ENCODE data around the gene ZKSCAN5. TPM values are rescaled to one million over a fixed set of nuclear protein-coding genes. Genes with fewer than 3 reads are reported as not detected.

ZKSCAN5 gene
- total and polyA plus RNA-seq, 2 donors (not counting 1 experiment from before 2014, with no cell fraction given) = 3.1 to 10.9 TPM

GRCh38 chr7:99535667-99536066 lies 31.2 kb downstream of the ZKSCAN5 start:
- no peaks in the 10 kb centered on the region for H3K27me3 ChIP-seq (replicated peaks in 1 of 4; ENCODE audit: control extremely low read depth in 1 of 4, control insufficient read depth in 3 of 4, insufficient read depth in 4 of 4, low read length in 3 of 4)
- peaks cover 5 to 60% (median 36%) of the 10 kb centered on the region in 3 donors for H3K9me3 ChIP-seq (ENCODE audit: control extremely low read depth in 1 of 3, control insufficient read depth in 2 of 3, insufficient read depth in 1 of 3, low read length in 2 of 3)
- H3K27me3 Mint-ChIP-seq = no peaks in the 10 kb centered on the region
- no peak overlapping the region for H3K27ac Mint-ChIP-seq
- no peak overlapping the region for H3K4me3 ChIP-seq (ENCODE audit: control extremely low read depth in 1 of 5, extremely low read depth in 1 of 5, insufficient read depth in 1 of 5, low read depth in 2 of 5, low read length in 4 of 5)
- no peak overlapping the region for H3K4me2 ChIP-seq (replicated peaks; ENCODE audit: low read depth, low read length, poor library complexity, severe bottlenecking)
- H3K79me2 ChIP-seq (ENCODE audit: control insufficient read depth, insufficient read depth, low read length) = no peaks in the 10 kb centered on the region
- no peaks in the 10 kb centered on the region for H3K4me1 Mint-ChIP-seq
- H3K27ac ChIP-seq (ENCODE audit: low read length in 2 of 2) = no peak overlapping the region
- no peak overlapping the region for H3K4me3 Mint-ChIP-seq
- H4K20me1 ChIP-seq (ENCODE audit: control insufficient read depth, insufficient read depth, low read length, poor library complexity, severe bottlenecking) = no peaks in the 10 kb centered on the region
- H3K4me1 ChIP-seq (ENCODE audit: control insufficient read depth in 2 of 2, insufficient read depth in 2 of 2, low read length in 2 of 2) = no peaks in the 10 kb centered on the region
- peaks cover 8% of the 10 kb centered on the region for H3K9me3 Mint-ChIP-seq (ENCODE audit: insufficient read depth)
- H3K36me3 ChIP-seq (replicated peaks in 1 of 2; ENCODE audit: control extremely low read depth in 1 of 2, control insufficient read depth in 1 of 2, extremely low read depth in 1 of 2, insufficient read depth in 2 of 2, low read length in 1 of 2) = peaks cover 4 to 16% of the 10 kb centered on the region in 2 experiments
- TF ChIP-seq EZH2 (IDR thresholded peaks at IDR 0.05; ENCODE audit: borderline replicate concordance, insufficient read depth, low read depth, low read length, poor library complexity, severe bottlenecking) (no peak), CTCF (IDR thresholded peaks at IDR 0.05) (no peak)
- ChIA-PET POLR2A (interaction anchor here (0.6 kb wide), 1 partner anchor 47 kb away, joined by 3 read pairs; no protein-coding TSS in a partner anchor), CTCF (no interaction called here)
- no peak overlapping the region for H2AFZ ChIP-seq (ENCODE audit: insufficient read depth, low read depth, low read length, poor library complexity, severe bottlenecking)
- intact Hi-C loops (cut with micrococcal nuclease) = no loop called here
- ATAC-seq (ENCODE audit: low read depth) (no peak), DNase-seq (no peak)
- no peak overlapping the region for H3K9ac ChIP-seq (ENCODE audit: low read length)
- no CpG with 5 or more reads among the region's 2 CpGs for WGBS (ENCODE audit: insufficient coverage)

DNA sequence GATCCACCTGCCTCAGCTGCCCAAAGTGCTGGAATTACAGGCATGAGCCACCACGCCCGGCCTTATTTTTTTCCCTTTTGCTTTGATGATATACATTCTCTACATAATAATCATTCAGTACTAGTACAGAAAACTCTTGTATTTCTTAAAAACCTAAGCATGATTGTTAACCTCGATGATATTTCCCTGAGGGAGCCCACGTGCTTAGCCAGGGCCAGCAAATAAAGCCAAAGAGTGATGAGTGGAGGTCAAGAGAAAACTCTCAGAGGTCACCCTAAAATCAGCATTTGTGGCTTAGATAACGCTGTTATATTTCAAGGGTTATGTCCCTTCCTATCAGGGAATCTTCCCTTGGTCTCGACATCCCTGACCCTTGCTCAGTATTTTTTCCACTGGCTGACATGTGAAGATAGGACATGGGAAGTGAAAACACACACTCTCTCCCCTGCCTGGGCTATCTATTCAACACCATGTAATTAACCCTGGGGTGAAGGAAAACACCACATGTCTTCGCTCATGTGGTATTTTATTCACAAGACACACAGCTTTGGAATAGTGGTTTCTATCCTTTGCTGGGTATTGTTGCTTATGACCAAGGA lies 34.9 kb downstream of the ZKSCAN5 start:
- POLR2A ChIA-PET = no interaction called here
- no peaks in the 10 kb centered on the region for H4K20me1 ChIP-seq (ENCODE audit: control insufficient read depth, insufficient read depth, low read length, poor library complexity, severe bottlenecking)
- no peak overlapping the region for H3K27ac ChIP-seq (ENCODE audit: low read length in 2 of 2)
- no peak for TF ChIP-seq EZH2 (IDR thresholded peaks at IDR 0.05; ENCODE audit: borderline replicate concordance, insufficient read depth, low read depth, low read length, poor library complexity, severe bottlenecking)
- TF ChIP-seq CTCF (IDR thresholded peaks at IDR 0.05) = no peak
- Mint-ChIP-seq H3K4me1 (no peaks in the 10 kb centered on the region), H3K27ac (no peak overlapping the region), H3K27me3 (no peaks in the 10 kb centered on the region), H3K9me3 (ENCODE audit: insufficient read depth) (peaks cover 4% of the 10 kb centered on the region), H3K4me3 (no peak overlapping the region)
- no peak for ATAC-seq (ENCODE audit: low read depth)
- CTCF ChIA-PET = no interaction called here
- peaks cover 0 to 63% (median 13%) of the 10 kb centered on the region in 3 donors for H3K9me3 ChIP-seq (ENCODE audit: control extremely low read depth in 1 of 3, control insufficient read depth in 2 of 3, insufficient read depth in 1 of 3, low read length in 2 of 3)
- H3K4me3 ChIP-seq (ENCODE audit: control extremely low read depth in 1 of 5, extremely low read depth in 1 of 5, insufficient read depth in 1 of 5, low read depth in 2 of 5, low read length in 4 of 5) = no peak overlapping the region
- 67% methylated on average over 2 of the region's 7 CpGs for WGBS (ENCODE audit: insufficient coverage)
- no peaks in the 10 kb centered on the region for H3K27me3 ChIP-seq (replicated peaks in 1 of 4; ENCODE audit: control extremely low read depth in 1 of 4, control insufficient read depth in 3 of 4, insufficient read depth in 4 of 4, low read length in 3 of 4)
- no peak for DNase-seq
- H2AFZ ChIP-seq (ENCODE audit: insufficient read depth, low read depth, low read length, poor library complexity, severe bottlenecking) = no peak overlapping the region
- H3K36me3 ChIP-seq (replicated peaks in 1 of 2; ENCODE audit: control extremely low read depth in 1 of 2, control insufficient read depth in 1 of 2, extremely low read depth in 1 of 2, insufficient read depth in 2 of 2, low read length in 1 of 2) = no peaks in the 10 kb centered on the region
- H3K79me2 ChIP-seq (ENCODE audit: control insufficient read depth, insufficient read depth, low read length) = no peaks in the 10 kb centered on the region
- H3K9ac ChIP-seq (ENCODE audit: low read length) = no peak overlapping the region
- no peaks in the 10 kb centered on the region for H3K4me1 ChIP-seq (ENCODE audit: control insufficient read depth in 2 of 2, insufficient read depth in 2 of 2, low read length in 2 of 2)
- no peak overlapping the region for H3K4me2 ChIP-seq (replicated peaks; ENCODE audit: low read depth, low read length, poor library complexity, severe bottlenecking)
- intact Hi-C loops (cut with micrococcal nuclease) = no loop called here

All from B cell (primary cell).